ENCODE results near the gene CYB561D2.

CYB561D2 gene

GRCh38 chr3:50341996-50342650, 8.5 kb upstream of the CYB561D2 start:
- DNase-seq = no peak

DNA sequence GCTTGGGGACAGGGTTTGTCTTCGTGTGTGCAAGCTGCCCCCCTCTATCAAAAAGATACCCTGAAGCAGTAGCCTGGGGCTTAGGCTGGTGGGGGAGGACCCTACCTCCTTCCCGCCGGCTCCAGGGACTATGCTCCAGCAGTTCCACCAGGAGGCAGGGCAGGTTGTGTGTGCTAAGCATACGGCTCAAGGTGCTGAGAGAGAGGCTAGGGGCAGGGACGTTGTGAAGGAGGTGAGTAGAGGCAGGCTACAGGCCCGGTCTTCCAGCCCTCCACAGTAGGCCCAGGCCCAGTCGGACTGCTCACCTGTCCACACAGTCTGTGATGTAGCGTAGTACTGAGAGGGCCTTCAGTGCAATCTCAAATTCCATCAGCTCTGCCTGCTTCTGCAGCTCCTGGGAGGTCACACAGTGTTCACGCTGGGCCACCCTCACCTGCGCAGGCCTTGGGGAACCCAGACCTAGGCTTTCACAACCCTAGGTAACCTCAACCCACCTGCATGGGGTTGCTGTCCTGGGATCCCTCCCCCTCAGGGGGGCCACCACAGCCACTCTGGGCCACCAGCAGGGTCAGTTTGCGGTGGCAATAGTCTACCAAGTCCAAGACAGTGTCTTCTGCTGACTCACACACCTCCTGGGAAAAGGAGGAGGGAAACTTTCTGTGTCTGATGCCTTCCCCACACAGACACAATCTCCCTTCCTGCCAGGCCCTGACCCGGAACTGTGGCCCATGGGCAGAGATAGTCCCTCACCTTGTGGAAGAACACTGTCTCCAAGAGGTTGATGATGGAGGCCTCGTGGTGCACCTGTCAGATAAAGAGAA, 7.6 kb upstream of the CYB561D2 start:
- DNase-seq = no peak

GRCh38 chr3:50345008-50345407, 5.7 kb upstream of the CYB561D2 start:
- DNase-seq = no peak

- DNase-seq = peak; percentile 76
These were observed 5.0 kb upstream of the CYB561D2 start, which contains the start of gene ZMYND10 for GRCh38 chr3:50345586-50346234. TSS of gene ZMYND10 (minus strand) at chr3:50345732. CDS start at chr3:50345579, 153 bp downstream.

- peak; percentile 75 for DNase-seq
These were observed 3.4 kb upstream of the CYB561D2 start for GRCh38 chr3:50347187-50347813.

DNA sequence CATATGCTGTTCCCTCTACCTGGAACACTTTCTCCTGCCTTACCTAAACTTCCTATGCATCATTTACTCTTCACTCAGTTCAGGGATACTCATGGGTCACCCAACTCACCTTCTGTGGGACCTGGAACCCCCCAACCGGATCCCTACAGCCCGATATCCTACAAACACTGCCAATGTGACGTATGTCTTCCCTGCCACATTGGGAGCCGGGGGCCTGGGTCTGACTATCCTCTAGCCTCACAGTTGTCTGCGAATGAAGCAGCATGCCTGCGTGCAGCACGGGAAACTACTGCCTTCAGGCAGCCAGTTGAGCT, 492 bp upstream of the CYB561D2 start:
- DNase-seq = no peak

- DNase-seq = no peak
These were observed 648 bp downstream of the CYB561D2 start for GRCh38 chr3:50351323-50351697.

GRCh38 chr3:50352781-50353180, 2.1 kb downstream of the CYB561D2 start:
- DNase-seq = no peak

GRCh38 chr3:50353245-50354004, 2.8 kb downstream of the CYB561D2 start:
- no peak for DNase-seq

GRCh38 chr3:50354186-50354764, 3.6 kb downstream of the CYB561D2 start:
- DNase-seq = no peak

DNA sequence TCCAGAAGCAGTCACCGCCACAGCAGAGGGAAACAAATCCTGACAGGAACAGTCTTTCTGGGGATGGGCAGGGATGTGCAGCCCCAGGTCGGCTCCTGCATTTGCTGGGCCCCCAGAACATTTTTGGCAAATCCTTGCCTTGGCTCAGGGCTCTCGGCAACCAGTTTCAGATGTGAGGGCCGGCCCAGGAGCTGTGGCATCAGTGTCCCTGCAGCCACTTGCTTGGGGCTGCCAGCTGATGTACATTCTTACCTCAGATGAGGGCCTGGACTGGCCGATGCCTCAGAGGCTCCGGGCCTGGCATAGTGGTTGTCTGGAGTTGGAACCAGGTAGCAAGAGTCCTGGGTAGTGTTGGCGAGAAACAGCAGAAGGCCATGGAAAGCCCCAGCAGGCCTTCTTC, 4.2 kb downstream of the CYB561D2 start:
- DNase-seq = no peak

DNA sequence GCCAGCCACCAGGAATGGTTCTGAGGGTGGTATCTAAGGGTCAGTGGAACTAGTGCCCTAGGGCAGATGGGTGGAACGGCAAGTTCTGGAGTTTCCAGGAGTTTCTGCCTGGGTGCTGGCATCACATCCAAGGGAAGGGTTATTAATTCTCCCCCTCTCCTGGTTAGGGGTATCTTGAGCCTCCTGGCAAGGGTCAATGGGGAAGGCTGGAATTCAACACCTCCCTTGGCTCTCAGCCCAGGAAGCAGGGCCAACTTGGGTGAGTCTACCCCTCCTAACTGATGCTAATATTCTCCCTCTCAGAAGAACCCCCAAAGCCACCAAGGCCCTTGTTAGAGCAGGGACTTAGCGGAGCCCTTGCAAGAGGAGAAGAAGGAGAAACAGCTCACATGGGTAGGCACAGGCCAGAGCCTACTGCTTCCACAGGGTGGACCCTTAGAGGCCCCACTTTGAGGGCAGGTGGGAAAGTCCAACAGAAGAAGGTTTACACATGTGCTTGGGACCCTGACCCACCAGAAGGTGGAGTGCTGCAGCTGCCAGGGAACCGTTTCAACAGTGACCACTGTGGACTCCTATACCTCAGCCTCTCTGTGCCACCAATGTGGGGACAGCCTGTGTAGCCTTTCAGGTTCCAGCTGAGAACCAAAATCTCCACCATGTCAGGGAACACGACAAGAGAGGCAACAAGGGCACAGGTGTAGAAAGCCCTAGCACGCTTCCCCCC, 5.3 kb downstream of the CYB561D2 start:
- DNase-seq = no peak

GRCh38 chr3:50356553-50356952, 5.9 kb downstream of the CYB561D2 start:
- DNase-seq = no peak

DNA sequence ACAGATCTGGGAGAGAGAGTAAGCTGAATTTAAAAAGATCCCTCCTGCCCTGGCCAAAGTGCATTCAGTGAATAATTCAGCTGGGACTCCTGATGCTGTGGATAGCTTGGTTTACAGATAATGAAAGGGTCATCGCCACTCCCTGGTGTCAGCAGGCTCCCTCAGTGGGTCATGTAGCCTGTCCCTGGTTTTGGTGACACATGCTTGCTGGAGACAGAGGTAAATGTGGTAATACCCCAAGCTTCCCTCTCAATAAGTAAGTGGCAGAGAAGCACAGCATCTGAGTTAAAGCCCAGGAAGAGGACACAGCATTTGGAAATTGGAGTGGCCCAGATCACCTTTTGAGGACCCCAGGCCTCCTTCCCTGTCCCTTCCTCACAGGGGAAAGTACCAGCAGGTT, 6.8 kb downstream of the CYB561D2 start:
- DNase-seq = no peak

DNA sequence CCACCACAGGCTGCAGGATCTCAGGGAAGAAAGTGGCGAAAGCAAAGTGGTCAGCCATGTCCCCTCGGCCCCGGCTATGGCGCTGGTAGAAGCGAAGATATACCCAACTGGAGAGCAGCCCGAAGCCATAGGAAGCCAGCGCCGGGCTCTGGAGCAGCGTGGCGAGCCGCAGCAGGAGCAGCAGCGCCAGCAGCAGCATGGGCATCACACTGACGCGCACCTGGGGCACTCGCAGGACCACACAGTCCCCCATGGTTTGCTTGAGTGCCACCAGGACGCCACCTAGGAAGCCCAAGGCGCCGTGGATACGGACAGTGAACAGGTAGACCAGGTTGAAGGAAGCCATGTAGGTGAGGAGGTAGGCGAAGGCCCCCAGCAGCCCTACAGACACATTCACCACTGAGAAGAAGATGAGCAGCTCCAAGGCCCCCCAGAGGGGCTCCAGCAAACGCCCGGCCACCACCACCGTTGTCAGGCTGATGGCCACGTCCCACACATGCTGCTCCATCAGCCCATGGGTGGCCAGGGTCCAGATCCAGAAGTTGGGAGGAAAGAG, 7.8 kb downstream of the CYB561D2 start:
- DNase-seq = no peak

GRCh38 chr3:50358911-50359759, 8.5 kb downstream of the CYB561D2 start, which contains the start of gene TMEM115:
TSS of gene TMEM115 (minus strand) at chr3:50359521. CDS start at chr3:50359063, 458 bp downstream.
- DNase-seq = peak; percentile 99

DNA sequence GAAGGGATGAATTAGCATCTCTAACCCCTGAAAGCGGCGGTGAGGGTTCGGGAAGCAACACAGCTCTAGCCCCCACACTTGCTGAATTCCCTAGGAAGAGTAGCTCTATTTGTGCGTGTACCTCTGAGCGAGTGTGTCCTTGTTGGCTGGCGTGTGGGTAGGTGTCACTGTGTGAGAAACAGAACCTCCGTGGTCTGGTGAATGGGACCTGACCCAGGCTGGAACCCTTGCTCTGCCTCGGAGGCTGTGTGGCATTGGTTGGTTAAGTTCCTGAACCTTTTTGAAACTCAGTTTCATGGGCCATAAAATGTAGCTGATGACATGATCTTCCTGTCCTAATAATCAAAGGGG, 9.1 kb downstream of the CYB561D2 start:
- no peak for DNase-seq

DNA sequence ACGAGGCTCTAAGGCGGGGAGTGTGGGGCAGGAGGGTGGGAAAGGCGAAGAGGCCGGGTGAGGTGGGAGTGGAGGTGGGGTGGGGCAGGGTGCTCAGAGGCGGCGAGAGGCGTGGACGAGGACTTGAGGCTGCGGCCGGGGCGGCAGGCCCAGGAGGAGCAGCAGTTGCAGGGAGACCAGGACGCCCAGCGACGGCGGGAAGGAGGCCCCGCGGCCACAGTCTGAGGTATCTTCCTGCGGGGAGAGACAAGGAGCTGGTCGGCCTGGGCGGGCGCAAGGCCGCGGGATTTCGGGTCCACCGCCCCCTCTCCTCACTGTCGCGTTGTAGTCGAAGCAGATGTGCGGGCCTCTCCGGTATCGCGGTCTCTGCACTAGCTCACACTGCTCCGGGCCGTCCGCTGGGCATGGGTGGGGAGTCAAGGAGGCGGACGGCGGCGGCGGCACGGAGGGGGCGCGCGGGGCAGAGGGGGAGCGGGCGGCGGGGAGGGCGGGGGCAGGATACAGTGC, 14.0 kb downstream of the CYB561D2 start:
- DNase-seq = peak; percentile 59

DNA sequence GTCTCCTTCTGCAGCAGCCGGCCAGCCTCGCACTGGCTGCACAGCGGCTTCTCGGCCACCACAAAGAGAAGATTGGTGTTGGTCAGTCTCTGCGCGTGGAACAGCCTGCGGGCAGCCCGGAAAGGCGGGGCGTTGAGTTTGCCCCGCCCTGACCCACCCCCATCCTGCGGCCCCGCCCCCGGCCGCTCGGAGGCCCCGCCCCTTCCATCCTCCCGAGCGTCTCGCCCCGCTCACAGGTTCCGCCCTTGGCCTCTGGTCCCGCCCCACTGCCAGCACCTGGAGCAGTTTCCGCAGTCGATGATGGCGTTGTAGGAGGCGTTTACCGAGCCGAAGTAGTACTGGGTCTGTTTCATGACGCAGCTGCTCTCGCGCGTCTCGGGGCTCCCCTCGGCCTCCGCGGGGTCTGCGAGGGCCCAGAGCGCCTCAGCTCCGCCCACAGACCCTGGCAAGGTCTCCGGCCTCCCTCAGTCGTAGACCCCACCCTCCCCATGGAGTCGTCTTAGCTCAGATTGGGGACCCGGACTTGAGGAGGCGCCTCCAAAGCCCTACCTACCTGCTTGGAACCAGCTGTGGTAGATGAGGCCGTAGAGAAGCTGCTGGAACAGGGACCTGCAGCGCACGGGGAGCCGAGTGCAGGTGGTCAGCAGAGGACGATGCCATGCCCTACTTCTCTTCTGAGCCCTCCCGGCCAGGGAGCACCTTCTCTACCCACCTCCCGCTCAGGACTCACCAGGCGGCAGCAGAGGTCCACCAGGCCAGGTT, 14.6 kb downstream of the CYB561D2 start:
- DNase-seq = peak; percentile 87
